Lower leg skin (tissue), 3 donors: ENCODE results near the gene BCAT1.
"Not testable (repeated sequence)": the region's sequence is repeated elsewhere in the genome, so short reads cannot be mapped to it uniquely, and the experiment has no call there.

Experiments used
- POLR2A ChIP-seq, 2 donors: fragments of 450-650 bp; IDR thresholded peaks; one replicate each; pipeline ENCODE4 v1.6.1; 2016 to 2017; ENCODE audit warnings: antibody characterized with exemption in 2 of 2, mild to moderate bottlenecking in 1 of 2, moderate library complexity in 1 of 2
- TF ChIP-seq, protein P1 (sequence below), 3 donors: fragments of 450-650 bp; IDR thresholded peaks; one replicate each; pipeline ENCODE4 v1.5.1; 2016; ENCODE audit warnings: antibody characterized with exemption in 3 of 3, mild to moderate bottlenecking in 3 of 3, moderate library complexity in 2 of 3

DNA sequence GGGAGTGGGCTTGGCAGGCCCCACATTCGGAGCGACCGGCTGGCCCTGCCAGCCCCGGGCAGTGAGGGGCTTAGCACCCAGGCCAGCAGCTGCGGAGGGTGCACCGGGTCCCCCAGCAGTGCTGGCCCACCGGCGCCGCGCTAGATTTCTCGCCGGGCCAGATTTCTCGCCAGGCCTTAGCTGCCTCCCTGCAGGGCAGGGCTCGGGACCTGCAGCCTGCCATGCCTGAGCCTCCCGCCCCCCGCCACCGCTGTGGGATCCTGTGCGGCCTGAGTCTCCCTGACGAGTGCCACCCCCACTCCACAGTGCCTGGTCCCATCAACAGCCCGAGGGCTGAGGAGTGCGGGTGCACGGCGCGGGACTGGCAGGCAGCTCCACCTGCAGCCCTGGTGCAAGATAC lies 82.8 kb downstream of the BCAT1 start:
- TF ChIP-seq, protein P1, sequence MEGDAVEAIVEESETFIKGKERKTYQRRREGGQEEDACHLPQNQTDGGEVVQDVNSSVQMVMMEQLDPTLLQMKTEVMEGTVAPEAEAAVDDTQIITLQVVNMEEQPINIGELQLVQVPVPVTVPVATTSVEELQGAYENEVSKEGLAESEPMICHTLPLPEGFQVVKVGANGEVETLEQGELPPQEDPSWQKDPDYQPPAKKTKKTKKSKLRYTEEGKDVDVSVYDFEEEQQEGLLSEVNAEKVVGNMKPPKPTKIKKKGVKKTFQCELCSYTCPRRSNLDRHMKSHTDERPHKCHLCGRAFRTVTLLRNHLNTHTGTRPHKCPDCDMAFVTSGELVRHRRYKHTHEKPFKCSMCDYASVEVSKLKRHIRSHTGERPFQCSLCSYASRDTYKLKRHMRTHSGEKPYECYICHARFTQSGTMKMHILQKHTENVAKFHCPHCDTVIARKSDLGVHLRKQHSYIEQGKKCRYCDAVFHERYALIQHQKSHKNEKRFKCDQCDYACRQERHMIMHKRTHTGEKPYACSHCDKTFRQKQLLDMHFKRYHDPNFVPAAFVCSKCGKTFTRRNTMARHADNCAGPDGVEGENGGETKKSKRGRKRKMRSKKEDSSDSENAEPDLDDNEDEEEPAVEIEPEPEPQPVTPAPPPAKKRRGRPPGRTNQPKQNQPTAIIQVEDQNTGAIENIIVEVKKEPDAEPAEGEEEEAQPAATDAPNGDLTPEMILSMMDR (IDR thresholded peaks at IDR 0.05): not testable (repeated sequence)
- TF ChIP-seq POLR2A (IDR thresholded peaks at IDR 0.05): not testable (repeated sequence)
